Liver (tissue), 9 donors: Measurements from ENCODE around the gene MFN1. TPM values are rescaled to one million over a fixed set of nuclear protein-coding genes. Genes with fewer than 3 reads are reported as not detected.

Source experiments
- DNase-seq: peaks from one replicate; pipeline ENCODE4 v3.0.0-alpha.2; 2017; ENCODE audit warnings: low spot score
- H3K27ac ChIP-seq, 2 donors: one replicate each; pipeline ENCODE4 v1.7.0; 2013; ENCODE audit warnings: inconsistent platforms in 2 of 2, low read length in 2 of 2, control low read depth in 1 of 2, low read depth in 1 of 2, mild to moderate bottlenecking in 1 of 2
- H3K27me3 ChIP-seq, 4 donors: one replicate each; pipeline versions ENCODE4 v1.6.1 to v1.7.0; 2013; ENCODE audit warnings: low read length in 3 of 4, inconsistent platforms in 1 of 4, mild to moderate bottlenecking in 1 of 4, moderate library complexity in 1 of 4; ENCODE audit not compliant: control insufficient read depth in 4 of 4, insufficient read depth in 4 of 4
- H3K36me3 ChIP-seq, 4 donors: one replicate each; pipeline versions ENCODE4 v1.6.1 to v1.7.0; 2013; ENCODE audit warnings: low read length in 3 of 4, mild to moderate bottlenecking in 3 of 4, low read depth in 1 of 4, moderate library complexity in 1 of 4; ENCODE audit not compliant: control insufficient read depth in 4 of 4, insufficient read depth in 3 of 4
- H3K4me1 ChIP-seq, 4 donors: one replicate each; pipeline versions ENCODE4 v1.6.1 to v1.7.0; 2013; ENCODE audit warnings: low read length in 3 of 4, mild to moderate bottlenecking in 3 of 4, moderate library complexity in 1 of 4; ENCODE audit not compliant: control insufficient read depth in 4 of 4, insufficient read depth in 4 of 4
- H3K4me3 ChIP-seq, 3 donors: one replicate each; pipeline versions ENCODE4 v1.6.1 to v1.7.0; 2013; ENCODE audit warnings: low read length in 3 of 3, control low read depth in 1 of 3, low read depth in 1 of 3, mild to moderate bottlenecking in 1 of 3
- H3K9ac ChIP-seq, 2 donors: one replicate each; pipeline ENCODE4 v1.7.0; 2013; ENCODE audit warnings: low read length in 2 of 2, mild to moderate bottlenecking in 2 of 2, moderate library complexity in 2 of 2, control low read depth in 1 of 2, low read depth in 1 of 2
- H3K9me3 ChIP-seq, 4 donors: one replicate each; pipeline versions ENCODE4 v1.6.1 to v1.7.0; 2013; ENCODE audit warnings: low read length in 3 of 4; ENCODE audit not compliant: control insufficient read depth in 4 of 4
- EGR1 ChIP-seq, 2 donors: IDR thresholded peaks; 2 replicates each; pipeline ENCODE4 v1.6.1; 2016 to 2018; ENCODE audit warnings: antibody characterized with exemption in 2 of 2, low read depth in 2 of 2
- FOXA1 ChIP-seq: IDR thresholded peaks from 2 replicates; pipeline ENCODE4 v1.6.1; 2016; ENCODE audit warnings: antibody characterized with exemption
- FOXA2 ChIP-seq: IDR thresholded peaks from 2 replicates; pipeline ENCODE4 v1.6.1; 2016; ENCODE audit warnings: antibody characterized with exemption
- HNF4A ChIP-seq, 2 donors: conservative IDR thresholded peaks; 2 replicates each; pipeline ENCODE4 v1.6.1; 2016; ENCODE audit warnings: antibody characterized with exemption in 2 of 2, mild to moderate bottlenecking in 2 of 2
- HNF4G ChIP-seq: IDR thresholded peaks from 2 replicates; pipeline ENCODE4 v1.6.1; 2016; ENCODE audit warnings: antibody characterized with exemption
- JUND ChIP-seq, 2 donors: IDR thresholded peaks; 2 replicates each; pipeline ENCODE4 v1.6.1; 2016; ENCODE audit warnings: antibody characterized with exemption in 2 of 2
- NR2F2 ChIP-seq: IDR thresholded peaks from 2 replicates; pipeline ENCODE4 v1.6.1; 2016; ENCODE audit warnings: antibody characterized with exemption
- RXRA ChIP-seq, 2 donors: IDR thresholded peaks; 2 replicates each; pipeline ENCODE4 v1.6.1; 2017 to 2018; ENCODE audit warnings: antibody characterized with exemption in 2 of 2, mild to moderate bottlenecking in 1 of 2
- SP1 ChIP-seq: IDR thresholded peaks from 2 replicates; pipeline ENCODE4 v1.6.1; 2018; ENCODE audit warnings: antibody characterized with exemption, mild to moderate bottlenecking
- TAF1 ChIP-seq: conservative IDR thresholded peaks from 2 replicates; pipeline ENCODE4 v1.6.1; 2016; ENCODE audit warnings: antibody characterized with exemption, mild to moderate bottlenecking
- ZBTB33 ChIP-seq: IDR thresholded peaks from 2 replicates; pipeline ENCODE4 v1.6.1; 2016; ENCODE audit warnings: antibody characterized with exemption
- WGBS: extraction: QIAGEN DNeasy Blood & Tissue Kit; methylation state at CpG from one replicate; pipeline ENCODE4 v1.1.7; 2013; 5-methylcytosine and 5-hydroxymethylcytosine counted together
- polyA plus RNA-seq, 2 donors: library from polyadenylated mRNA; stranded (reverse) in 1 of 2; unstranded in 1 of 2; fragments of 200-250 nt in 1 of 2; fragments of >200 nt in 1 of 2; fragmentation: Nextera tagmentation in 1 of 2; extraction: Ambion mirVana in 1 of 2; gene quantifications; one replicate each; pipeline versions ENCODE4 v1.2.1 to v1.2.3, GENCODE V29; 2013 to 2015
- total RNA-seq, 2 donors: library from RNA; depleted of rRNA; stranded (reverse); fragments of >200 nt; gene quantifications; one replicate each; pipeline ENCODE4 v1.2.3, GENCODE V29; 2014
- TF ChIP-seq, protein P1 (sequence below): IDR thresholded peaks from 2 replicates; pipeline ENCODE4 v1.6.1; 2016; ENCODE audit warnings: antibody characterized with exemption, mild to moderate bottlenecking
- TF ChIP-seq, protein P2 (sequence below): IDR thresholded peaks from 2 replicates; pipeline ENCODE4 v1.6.1; 2016; ENCODE audit warnings: antibody characterized with exemption
- TF ChIP-seq, protein P3 (sequence below): fragments of 150-350 bp; IDR thresholded peaks from 2 replicates; pipeline ENCODE4 v1.5.1; 2017; ENCODE audit warnings: improper control_type of control experiment, low read depth, low read length; ENCODE audit not compliant: missing input control
- donor health status: healthy.
- donor health status: healthy.
- donor health status: healthy.
- donor health status: healthy.
- donor health status: healthy.

MFN1 gene
- total and polyA plus RNA-seq, 4 donors, result 6.4 to 31.9 (median 12.7) TPM

GRCh38 chr3:179425075-179425474 is 77.6 kb downstream of the MFN1 start:
- Histone ChIP-seq H3K4me1 (no peaks in the 10 kb centered on the region), H3K4me3 (no peak overlapping the region), H3K9ac (no peak overlapping the region), H3K9me3 (no peaks in the 10 kb centered on the region), H3K27me3 (no peaks in the 10 kb centered on the region), H3K36me3 (peaks cover 0 to 3% (median 0%) of the 10 kb centered on the region in 4 donors), H3K27ac (no peak overlapping the region)
- no peak for DNase-seq
- TF ChIP-seq, protein P1, sequence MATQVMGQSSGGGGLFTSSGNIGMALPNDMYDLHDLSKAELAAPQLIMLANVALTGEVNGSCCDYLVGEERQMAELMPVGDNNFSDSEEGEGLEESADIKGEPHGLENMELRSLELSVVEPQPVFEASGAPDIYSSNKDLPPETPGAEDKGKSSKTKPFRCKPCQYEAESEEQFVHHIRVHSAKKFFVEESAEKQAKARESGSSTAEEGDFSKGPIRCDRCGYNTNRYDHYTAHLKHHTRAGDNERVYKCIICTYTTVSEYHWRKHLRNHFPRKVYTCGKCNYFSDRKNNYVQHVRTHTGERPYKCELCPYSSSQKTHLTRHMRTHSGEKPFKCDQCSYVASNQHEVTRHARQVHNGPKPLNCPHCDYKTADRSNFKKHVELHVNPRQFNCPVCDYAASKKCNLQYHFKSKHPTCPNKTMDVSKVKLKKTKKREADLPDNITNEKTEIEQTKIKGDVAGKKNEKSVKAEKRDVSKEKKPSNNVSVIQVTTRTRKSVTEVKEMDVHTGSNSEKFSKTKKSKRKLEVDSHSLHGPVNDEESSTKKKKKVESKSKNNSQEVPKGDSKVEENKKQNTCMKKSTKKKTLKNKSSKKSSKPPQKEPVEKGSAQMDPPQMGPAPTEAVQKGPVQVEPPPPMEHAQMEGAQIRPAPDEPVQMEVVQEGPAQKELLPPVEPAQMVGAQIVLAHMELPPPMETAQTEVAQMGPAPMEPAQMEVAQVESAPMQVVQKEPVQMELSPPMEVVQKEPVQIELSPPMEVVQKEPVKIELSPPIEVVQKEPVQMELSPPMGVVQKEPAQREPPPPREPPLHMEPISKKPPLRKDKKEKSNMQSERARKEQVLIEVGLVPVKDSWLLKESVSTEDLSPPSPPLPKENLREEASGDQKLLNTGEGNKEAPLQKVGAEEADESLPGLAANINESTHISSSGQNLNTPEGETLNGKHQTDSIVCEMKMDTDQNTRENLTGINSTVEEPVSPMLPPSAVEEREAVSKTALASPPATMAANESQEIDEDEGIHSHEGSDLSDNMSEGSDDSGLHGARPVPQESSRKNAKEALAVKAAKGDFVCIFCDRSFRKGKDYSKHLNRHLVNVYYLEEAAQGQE, result no peak
- TF ChIP-seq HNF4A (conservative IDR thresholded peaks at IDR 0.05) (no peak), RXRA (IDR thresholded peaks at IDR 0.05) (no peak), FOXA2 (no peak), TAF1 (no peak), SP1 (no peak), FOXA1 (no peak), HNF4G (no peak), JUND (IDR thresholded peaks at IDR 0.05) (no peak), ZBTB33 (no peak), NR2F2 (no peak), EGR1 (IDR thresholded peaks at IDR 0.05; ENCODE audit: low read depth in 2 of 2) (no peak)
- TF ChIP-seq, protein P2, sequence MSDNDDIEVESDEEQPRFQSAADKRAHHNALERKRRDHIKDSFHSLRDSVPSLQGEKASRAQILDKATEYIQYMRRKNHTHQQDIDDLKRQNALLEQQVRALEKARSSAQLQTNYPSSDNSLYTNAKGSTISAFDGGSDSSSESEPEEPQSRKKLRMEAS, result no peak
- TF ChIP-seq, protein P3, sequence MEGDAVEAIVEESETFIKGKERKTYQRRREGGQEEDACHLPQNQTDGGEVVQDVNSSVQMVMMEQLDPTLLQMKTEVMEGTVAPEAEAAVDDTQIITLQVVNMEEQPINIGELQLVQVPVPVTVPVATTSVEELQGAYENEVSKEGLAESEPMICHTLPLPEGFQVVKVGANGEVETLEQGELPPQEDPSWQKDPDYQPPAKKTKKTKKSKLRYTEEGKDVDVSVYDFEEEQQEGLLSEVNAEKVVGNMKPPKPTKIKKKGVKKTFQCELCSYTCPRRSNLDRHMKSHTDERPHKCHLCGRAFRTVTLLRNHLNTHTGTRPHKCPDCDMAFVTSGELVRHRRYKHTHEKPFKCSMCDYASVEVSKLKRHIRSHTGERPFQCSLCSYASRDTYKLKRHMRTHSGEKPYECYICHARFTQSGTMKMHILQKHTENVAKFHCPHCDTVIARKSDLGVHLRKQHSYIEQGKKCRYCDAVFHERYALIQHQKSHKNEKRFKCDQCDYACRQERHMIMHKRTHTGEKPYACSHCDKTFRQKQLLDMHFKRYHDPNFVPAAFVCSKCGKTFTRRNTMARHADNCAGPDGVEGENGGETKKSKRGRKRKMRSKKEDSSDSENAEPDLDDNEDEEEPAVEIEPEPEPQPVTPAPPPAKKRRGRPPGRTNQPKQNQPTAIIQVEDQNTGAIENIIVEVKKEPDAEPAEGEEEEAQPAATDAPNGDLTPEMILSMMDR, result no peak
- WGBS, result 95% methylated on average over 6 of the region's 6 CpGs

GRCh38 chr3:179428876-179429548 is 81.5 kb downstream of the MFN1 start:
- H3K27ac ChIP-seq, result no peak overlapping the region
- H3K9me3 ChIP-seq, result no peaks in the 10 kb centered on the region
- TF ChIP-seq ZBTB33, result no peak
- no peaks in the 10 kb centered on the region for H3K27me3 ChIP-seq
- no peak overlapping the region for H3K9ac ChIP-seq
- H3K4me1 ChIP-seq, result no peaks in the 10 kb centered on the region
- no peaks in the 10 kb centered on the region for H3K36me3 ChIP-seq
- DNase-seq, result no peak
- no peak overlapping the region for H3K4me3 ChIP-seq
- WGBS, result 88% methylated on average over 8 of the region's 8 CpGs
